ENCODE results near the gene GFER.

- TF ChIP-seq CTCF (conservative IDR thresholded peaks at IDR 0.05; ENCODE audit: low read depth, low read length) (no peak), EZH2 (IDR thresholded peaks at IDR 0.05; ENCODE audit: borderline replicate concordance, low read depth, low read length, poor library complexity, severe bottlenecking) (no peak)
These were observed 7.2 kb downstream of the GFER start for GRCh38 chr16:1991135-1991551.
